Transverse colon (tissue), 4 donors: ENCODE data around the gene SLC1A1.
"Not testable (repeated sequence)": the region's sequence is repeated elsewhere in the genome, so short reads cannot be mapped to it uniquely, and the experiment has no call there.

Experiments used
- CTCF ChIP-seq, 5 experiments: fragments of 200-600 bp in 3 of 5; fragments of 450-650 bp in 2 of 5; sonication (generic) in 3 of 5; IDR thresholded peaks; 1 replicate in 2 of 5; 2 replicates in 3 of 5; pipeline ENCODE4 v1.5.1; 2016 to 2017; ENCODE audit warnings: antibody characterized with exemption in 5 of 5, inconsistent platforms in 3 of 5, mild to moderate bottlenecking in 2 of 5, moderate library complexity in 1 of 5
- POLR2A ChIP-seq: fragments of 450-650 bp; IDR thresholded peaks from one replicate; pipeline ENCODE4 v1.6.1; 2016; ENCODE audit warnings: antibody characterized with exemption, mild to moderate bottlenecking, moderate library complexity
- POLR2AphosphoS5 ChIP-seq, 3 donors: sonication (generic); formaldehyde crosslinking; IDR thresholded peaks; one replicate each; pipeline ENCODE4 v1.6.1; 2016; ENCODE audit warnings: antibody characterized with exemption in 3 of 3

- TF ChIP-seq CTCF (IDR thresholded peaks at IDR 0.05); POLR2A; POLR2AphosphoS5 (IDR thresholded peaks at IDR 0.05): not testable (repeated sequence)
Measured at GRCh38 chr9:4606033-4606432, 115.8 kb downstream of the SLC1A1 start.
